HepG2 (cell line): ENCODE results near the gene SAMD10. TPM values are rescaled to one million over a fixed set of nuclear protein-coding genes. Genes with fewer than 3 reads are reported as not detected.

Experiments
- ATAC-seq: fragments of 200-7000 bp; cut with Tn5 transposase; 3 replicates; pipeline ENCODE4 v1.9.1; 2020; ENCODE audit warnings: mild to moderate bottlenecking, moderate library complexity
- BruUV-seq: library from RNA; stranded (reverse); fragments of 400-500 nt; replicated peaks from 2 replicates; lab custom pipeline; 2021; lab: Mats Ljungman, UMichigan
- CTCF ChIA-PET: fragments of 300-600 bp; formaldehyde crosslinking; extraction: SDS; loops from one replicate; lab custom pipeline; 2021; ENCODE audit warnings: low total read pairs, inconsistent platforms, low intra/inter-chr PET ratio; lab: Yijun Ruan, JAX
- POLR2A ChIA-PET: fragments of 350-600 bp; sonication (Branson Sonifier 250); formaldehyde crosslinking; loops from one replicate; lab custom pipeline; 2020; ENCODE audit warnings: antibody characterized with exemption, inconsistent platforms; lab: Yijun Ruan, JAX
- DNase-seq: peaks from one replicate; pipeline ENCODE4 v3.0.0-alpha.2; 2015; ENCODE audit warnings: low spot score
- FAIRE-seq: peaks from 3 replicates; lab custom pipeline; 2011; peaks lifted over from hg19 to GRCh38; lab: Jason Lieb, UNC
- H2AFZ ChIP-seq: one replicate; pipeline ENCODE4 v1.6.1; 2011; ENCODE audit warnings: low read length, inconsistent platforms
- H3K27ac ChIP-seq: fragments of 300-600 bp; 3 replicates; pipeline ENCODE4 v1.8.0; 2011; ENCODE audit warnings: mixed run types, mild to moderate bottlenecking, mixed read lengths, low read length, inconsistent platforms; ENCODE audit not compliant: insufficient read depth; ENCODE audit errors: extremely low read length
- H3K27me3 ChIP-seq, 2 experiments: fragments of 200-600 bp in 1 of 2; 2 replicates in 1 of 2; 3 replicates in 1 of 2; pipeline versions ENCODE4 v1.6.0 to v1.8.0; 2011; ENCODE audit warnings: low read length in 2 of 2, mild to moderate bottlenecking in 2 of 2, moderate library complexity in 2 of 2, inconsistent platforms in 1 of 2; ENCODE audit not compliant: insufficient read depth in 2 of 2, control insufficient read depth in 1 of 2
- H3K36me3 ChIP-seq, 2 experiments: fragments of 200-600 bp in 1 of 2; replicated peaks in 1 of 2; 2 replicates in 1 of 2; 3 replicates in 1 of 2; pipeline versions ENCODE4 v1.5.1 to v1.8.0; 2011; ENCODE audit warnings: low read length in 2 of 2, inconsistent platforms in 1 of 2; ENCODE audit not compliant: insufficient read depth in 2 of 2, control insufficient read depth in 1 of 2
- H3K4me1 ChIP-seq: 2 replicates; pipeline ENCODE4 v1.5.1; 2012; ENCODE audit warnings: low read length, inconsistent platforms; ENCODE audit not compliant: insufficient read depth
- H3K4me2 ChIP-seq: 2 replicates; pipeline ENCODE4 v1.6.0; 2011; ENCODE audit warnings: low read depth, low read length, inconsistent platforms
- H3K4me3 ChIP-seq, 3 experiments: fragments of 200-600 bp in 1 of 3; sonication (generic), shearing (Covaris generic) in 1 of 3; replicated peaks in 1 of 3; 2 replicates each; pipeline ENCODE4 v1.5.1; 2011 to 2016; ENCODE audit warnings: low read length in 3 of 3, inconsistent platforms in 2 of 3, low read depth in 2 of 3, mild to moderate bottlenecking in 2 of 3, control low read depth in 1 of 3, mixed read lengths in 1 of 3; ENCODE audit not compliant: insufficient read depth in 1 of 3
- H3K79me2 ChIP-seq: one replicate; pipeline ENCODE4 v1.6.1; 2011; ENCODE audit warnings: low read length, inconsistent platforms; ENCODE audit not compliant: insufficient read depth
- H3K9ac ChIP-seq: 2 replicates; pipeline ENCODE4 v1.6.0; 2011; ENCODE audit warnings: mild to moderate bottlenecking, low read depth, low read length, inconsistent platforms; ENCODE audit not compliant: insufficient read depth
- H3K9me3 ChIP-seq: 2 replicates; pipeline ENCODE4 v1.5.1; 2012; ENCODE audit warnings: mild to moderate bottlenecking, low read length
- H4K20me1 ChIP-seq: 2 replicates; pipeline ENCODE4 v1.6.0; 2011; ENCODE audit warnings: inconsistent platforms, mild to moderate bottlenecking, low read length, moderate library complexity; ENCODE audit not compliant: insufficient read depth
- ARNT2 ChIP-seq: sonication (generic); formaldehyde crosslinking; IDR thresholded peaks from 2 replicates; pipeline ENCODE4 v1.8.0; 2022; ENCODE audit warnings: mild to moderate bottlenecking, low read depth, missing genetic modification reagents, moderate library complexity
- ATRX ChIP-seq: sonication (generic); formaldehyde crosslinking; IDR thresholded peaks from 2 replicates; pipeline ENCODE4 v1.4.0; 2020; ENCODE audit warnings: missing genetic modification reagents, borderline replicate concordance
- HMGA1 ChIP-seq: sonication (generic); formaldehyde crosslinking; conservative IDR thresholded peaks from 2 replicates; pipeline ENCODE4 v1.4.0; 2020; ENCODE audit warnings: missing genetic modification reagents
- KLF6 ChIP-seq: IDR thresholded peaks from 2 replicates; pipeline ENCODE4 v1.8.0; 2016; ENCODE audit warnings: missing biosample characterization, missing genetic modification reagents
- TBL1XR1 ChIP-seq: fragments of 150-350 bp; IDR thresholded peaks from 2 replicates; pipeline ENCODE4 v1.6.1; 2014; ENCODE audit warnings: borderline replicate concordance, low read length; ENCODE audit not compliant: partially characterized antibody
- TCF7L2 ChIP-seq: IDR thresholded peaks from 2 replicates; pipeline ENCODE4 v1.6.1; 2011; ENCODE audit warnings: mild to moderate bottlenecking, low read depth, low read length, moderate library complexity
- TEF ChIP-seq: sonication (generic); formaldehyde crosslinking; IDR thresholded peaks from 2 replicates; pipeline ENCODE4 v1.5.0; 2020; ENCODE audit warnings: missing genetic modification reagents
- TFAP4 ChIP-seq: sonication (generic); IDR thresholded peaks from 2 replicates; pipeline ENCODE4 v1.6.1; 2016; ENCODE audit warnings: low read depth, borderline replicate concordance
- ZFP37 ChIP-seq: sonication (generic); formaldehyde crosslinking; IDR thresholded peaks from 2 replicates; pipeline ENCODE4 v1.4.0; 2020; ENCODE audit warnings: missing genetic modification reagents, borderline replicate concordance
- ZNF276 ChIP-seq: sonication (generic); formaldehyde crosslinking; IDR thresholded peaks from 2 replicates; pipeline ENCODE4 v1.4.0; 2020; ENCODE audit warnings: mild to moderate bottlenecking, low read depth, missing genetic modification reagents
- ZNF687 ChIP-seq: sonication (generic); formaldehyde crosslinking; IDR thresholded peaks from 2 replicates; pipeline ENCODE4 v1.5.1; 2020; ENCODE audit warnings: mild to moderate bottlenecking, missing genetic modification reagents, moderate library complexity
- ZNF749 ChIP-seq: sonication (generic); formaldehyde crosslinking; IDR thresholded peaks from 2 replicates; pipeline ENCODE4 v1.8.0; 2022; ENCODE audit warnings: mild to moderate bottlenecking, missing genetic modification reagents, moderate library complexity, borderline replicate concordance
- ZNF75D ChIP-seq: sonication (generic); formaldehyde crosslinking; IDR thresholded peaks from 2 replicates; pipeline ENCODE4 v1.8.1; 2023; ENCODE audit warnings: missing genetic modification reagents, mild to moderate bottlenecking, borderline replicate concordance
- WGBS: methylation state at CpG from one replicate; pipeline ENCODE4 v1.1.6; 2017; ENCODE audit warnings: low lambda C conversion rate; 5-methylcytosine and 5-hydroxymethylcytosine counted together
- in situ Hi-C: cut with HindIII; loops from 2 replicates; pipeline ENCODE4 v1.10.0; 2017; ENCODE audit warnings: low pct_unique_long_range_greater_than_20kb; ENCODE audit not compliant: extremely low pct_ligation_motif_present
- intact Hi-C: fragments of 100-400 bp; cut with micrococcal nuclease; formaldehyde crosslinking; loops from one replicate; pipeline ENCODE4 v1.10.0; 2022; ENCODE audit not compliant: unreplicated experiment
- polyA plus RNA-seq, 8 experiments: library from polyadenylated mRNA; depleted of rRNA in 3 of 8; stranded (reverse) in 7 of 8; unstranded in 1 of 8; fragments of >200 nt; fragmentation: Illumina TruSeq in 4 of 8; extraction: Trizol in 4 of 8; gene quantifications; 2 replicates each; pipeline versions ENCODE4 v1.2.1 to v1.2.3, GENCODE V29; 2011 to 2016; ENCODE audit warnings: low read depth in 4 of 8, missing spikeins in 1 of 8, mixed read lengths in 1 of 8; ENCODE audit not compliant: insufficient read depth in 1 of 8
- total RNA-seq, 5 experiments: library from RNA; depleted of rRNA; stranded (reverse); fragments of >200 nt; fragmentation: Illumina TruSeq; extraction: Trizol; gene quantifications; 2 replicates each; pipeline ENCODE4 v1.2.3, GENCODE V29; 2016; ENCODE audit warnings: low read depth in 1 of 5

Gene SAMD10
- total and polyA plus RNA-seq, 2 of the 13 experiments (the other 11 are each of a cell fraction or from before 2014, with no cell fraction given): 6.1 to 11.0 TPM

GRCh38 chr20:63980806-63981728, 1.6 kb upstream of the SAMD10 start, which contains the start of gene PRPF6:
Gene PRPF6, plus strand, starts transcription at chr20:63981132. Its CDS starts 114 bp downstream, at chr20:63981246.
- Histone ChIP-seq H3K4me2 (peak within 1 kb of the TSS; percentile 99), H3K79me2 (peaks cover 27% of the 10 kb centered on the region), H2AFZ (peak within 1 kb of the TSS; percentile 10), H3K4me3 (peak within 1 kb of the TSS; percentile 95 to 99 (median 97)), H3K36me3 (peaks cover 17 to 35% of the 10 kb centered on the region in 2 experiments), H3K4me1 (peaks cover 42% of the 10 kb centered on the region), H3K27ac (peak within 1 kb of the TSS; percentile 81), H4K20me1 (peaks cover 3% of the 10 kb centered on the region; the same call in 1 of the 2 replicates), H3K27me3 (no peaks in the 10 kb centered on the region; a peak in 1 of 5 replicates), H3K9ac (peak within 1 kb of the TSS; percentile 85), H3K9me3 (no peaks in the 10 kb centered on the region)
- under 1% methylated on average over 53 of the region's 75 CpGs for WGBS
- POLR2A ChIA-PET: interaction anchor here (0.6 to 4.7 kb wide), 40 partner anchors 9 to 443 kb away, joined by 3 to 75 read pairs (median 6); partner anchors contain the start of genes ARFRP1, C20orf204, GMEB2 and PCMTD2
- peak; percentile 97 for DNase-seq
- peak; percentile 73 for ATAC-seq
- peak; percentile 93 for FAIRE-seq
- CTCF ChIA-PET: interaction anchor here (1.3 to 3.2 kb wide), 3 partner anchors 76 to 139 kb away, joined by 4 to 33 read pairs (median 11); partner anchors contain the start of gene TCEA2
- BruUV-seq: no TSS peak
- intact Hi-C loops: loop anchor here (1.0 to 2.0 kb wide), 4 partner anchors 43 to 140 kb away; partner anchors contain the start of gene C20orf204
- in situ Hi-C loops: loop anchor here (5.0 kb wide), 1 partner anchor 41 kb away; no protein-coding TSS in a partner anchor
- no peak for TF ChIP-seq TCF7L2
- TF ChIP-seq HMGA1 (CRISPR knock-in tag): no peak
- TF ChIP-seq TEF (CRISPR knock-in tag): no peak
- TF ChIP-seq ZNF687 (CRISPR knock-in tag): peak; percentile 98
- TF ChIP-seq KLF6 (CRISPR knock-in tag): peak; percentile 94
- TF ChIP-seq ZNF749 (CRISPR knock-in tag): peak; percentile 80
- peak; percentile 64; the same call in 1 of the 2 replicates for TF ChIP-seq TFAP4
- TF ChIP-seq ZNF276 (CRISPR knock-in tag): peak; percentile 46; the same call in 1 of the 2 replicates
- TF ChIP-seq ATRX (CRISPR knock-in tag): no peak
- no peak for TF ChIP-seq ZNF75D (CRISPR knock-in tag)
- peak; percentile 99 for TF ChIP-seq ARNT2
- TF ChIP-seq ZFP37 (CRISPR knock-in tag): peak; percentile 87; the same call in 1 of the 2 replicates
- TF ChIP-seq TBL1XR1: no peak
